K562 treated with DMSO at 1 percent for 12 hours (cell line): ENCODE data around the gene LY9. TPM values are rescaled to one million over a fixed set of nuclear protein-coding genes. Genes with fewer than 3 reads are reported as not detected.

Experiments
- total RNA-seq: library from RNA; unstranded; fragments of 300-600 nt; gene quantifications from 2 replicates; pipeline ENCODE4 v1.2.3, GENCODE V29; 2022; ENCODE audit not compliant: insufficient read depth

Gene LY9, protein sequence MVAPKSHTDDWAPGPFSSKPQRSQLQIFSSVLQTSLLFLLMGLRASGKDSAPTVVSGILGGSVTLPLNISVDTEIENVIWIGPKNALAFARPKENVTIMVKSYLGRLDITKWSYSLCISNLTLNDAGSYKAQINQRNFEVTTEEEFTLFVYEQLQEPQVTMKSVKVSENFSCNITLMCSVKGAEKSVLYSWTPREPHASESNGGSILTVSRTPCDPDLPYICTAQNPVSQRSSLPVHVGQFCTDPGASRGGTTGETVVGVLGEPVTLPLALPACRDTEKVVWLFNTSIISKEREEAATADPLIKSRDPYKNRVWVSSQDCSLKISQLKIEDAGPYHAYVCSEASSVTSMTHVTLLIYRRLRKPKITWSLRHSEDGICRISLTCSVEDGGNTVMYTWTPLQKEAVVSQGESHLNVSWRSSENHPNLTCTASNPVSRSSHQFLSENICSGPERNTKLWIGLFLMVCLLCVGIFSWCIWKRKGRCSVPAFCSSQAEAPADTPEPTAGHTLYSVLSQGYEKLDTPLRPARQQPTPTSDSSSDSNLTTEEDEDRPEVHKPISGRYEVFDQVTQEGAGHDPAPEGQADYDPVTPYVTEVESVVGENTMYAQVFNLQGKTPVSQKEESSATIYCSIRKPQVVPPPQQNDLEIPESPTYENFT
- not detected in 2 replicates for total RNA-seq

GRCh38 chr1:160795951-160796383 lies at the start of gene LY9:
Gene LY9, plus strand, starts transcription at chr1:160796174. Its CDS starts 14 bp downstream, at chr1:160796188.

GRCh38 chr1:160862203-160863060 lies 66.5 kb downstream of the LY9 start, which contains the start of gene CD244:
Gene CD244, minus strand, starts transcription at chr1:160862887. Its CDS starts 210 bp downstream, at chr1:160862677.

Other genes starting within 250 kb of the LY9 start
- 0.49 and 3.9 TPM in 2 replicates for gene CD84, start 216.7 kb upstream of the LY9 start, total RNA-seq
- 1.0 and 1.9 TPM in 2 replicates for gene SLAMF1, start 149.1 kb upstream of the LY9 start, total RNA-seq
- not detected in 2 replicates for gene CD48, start 84.4 kb upstream of the LY9 start, total RNA-seq
- gene SLAMF7, start 56.9 kb upstream of the LY9 start, total RNA-seq = 0.35 and 1.6 TPM in 2 replicates
- not detected in 2 replicates for gene CD244, start 66.7 kb downstream of the LY9 start, total RNA-seq
- gene ITLN1, start 89.0 kb downstream of the LY9 start, total RNA-seq = not detected in 2 replicates
- not detected in 2 replicates for gene ITLN2, start 158.6 kb downstream of the LY9 start, total RNA-seq
- 30.3 and 70.7 TPM in 2 replicates for gene F11R, start 225.0 kb downstream of the LY9 start, total RNA-seq
- 2.0 TPM in 1 of 2 replicates, not detected in the other for gene TSTD1, start 242.8 kb downstream of the LY9 start, total RNA-seq
- gene USF1, start 249.8 kb downstream of the LY9 start, total RNA-seq = 60.5 and 62.8 TPM in 2 replicates